Hepatic stellate cell (primary cell): ENCODE measurements around the gene NINL.
"Not testable (repeated sequence)": the region's sequence is repeated elsewhere in the genome, so short reads cannot be mapped to it uniquely, and the experiment has no call there.

Experiments
- DNase-seq: peaks from one replicate; pipeline ENCODE4 v3.0.0; 2011; ENCODE audit warnings: low spot score

NINL gene

DNA sequence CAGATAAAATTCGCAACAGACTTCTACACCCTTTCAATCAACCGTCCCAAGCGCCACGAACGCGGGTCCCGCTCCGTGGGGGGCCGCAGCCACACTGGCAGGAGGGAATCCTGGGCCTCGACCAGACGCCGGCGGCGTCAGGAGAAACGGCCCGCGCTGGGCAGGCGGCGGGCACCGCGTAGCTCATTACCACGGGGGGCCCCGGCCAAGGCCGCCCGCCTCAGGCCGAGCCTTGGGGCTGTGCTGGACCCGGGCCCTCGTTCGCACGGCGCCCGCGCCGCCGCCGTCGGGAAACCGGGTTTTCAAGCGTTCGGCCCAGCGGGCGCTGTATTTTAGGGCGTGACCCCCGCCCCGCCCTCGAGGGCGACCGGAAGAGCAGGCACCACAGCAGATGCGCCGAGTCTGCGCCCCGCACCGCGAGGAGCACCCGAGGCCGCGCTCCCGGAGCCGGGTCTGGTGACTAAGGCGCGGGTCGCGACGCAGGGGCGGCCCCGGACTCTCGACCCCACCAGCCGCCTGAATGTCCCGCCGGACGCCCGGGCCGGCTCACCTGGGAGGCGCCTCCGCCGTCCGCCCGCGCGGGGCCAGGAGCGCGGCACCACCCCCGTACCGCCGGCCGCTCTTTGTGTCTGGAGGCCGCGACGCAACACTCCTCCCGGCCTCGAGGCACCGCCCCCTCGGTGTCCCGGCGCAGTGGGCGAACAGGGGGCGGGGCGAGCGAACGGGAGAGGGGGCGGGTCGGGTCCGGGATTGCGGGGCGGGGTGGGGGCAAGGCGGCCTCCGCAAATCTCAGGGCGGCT, at the start of gene NINL:
Gene NINL (minus strand): TSS at position 627 of the 800 bp plus-strand sequence. CDS start 58,944 bp downstream, outside the sequence.
- DNase-seq = peak; percentile 74

DNA sequence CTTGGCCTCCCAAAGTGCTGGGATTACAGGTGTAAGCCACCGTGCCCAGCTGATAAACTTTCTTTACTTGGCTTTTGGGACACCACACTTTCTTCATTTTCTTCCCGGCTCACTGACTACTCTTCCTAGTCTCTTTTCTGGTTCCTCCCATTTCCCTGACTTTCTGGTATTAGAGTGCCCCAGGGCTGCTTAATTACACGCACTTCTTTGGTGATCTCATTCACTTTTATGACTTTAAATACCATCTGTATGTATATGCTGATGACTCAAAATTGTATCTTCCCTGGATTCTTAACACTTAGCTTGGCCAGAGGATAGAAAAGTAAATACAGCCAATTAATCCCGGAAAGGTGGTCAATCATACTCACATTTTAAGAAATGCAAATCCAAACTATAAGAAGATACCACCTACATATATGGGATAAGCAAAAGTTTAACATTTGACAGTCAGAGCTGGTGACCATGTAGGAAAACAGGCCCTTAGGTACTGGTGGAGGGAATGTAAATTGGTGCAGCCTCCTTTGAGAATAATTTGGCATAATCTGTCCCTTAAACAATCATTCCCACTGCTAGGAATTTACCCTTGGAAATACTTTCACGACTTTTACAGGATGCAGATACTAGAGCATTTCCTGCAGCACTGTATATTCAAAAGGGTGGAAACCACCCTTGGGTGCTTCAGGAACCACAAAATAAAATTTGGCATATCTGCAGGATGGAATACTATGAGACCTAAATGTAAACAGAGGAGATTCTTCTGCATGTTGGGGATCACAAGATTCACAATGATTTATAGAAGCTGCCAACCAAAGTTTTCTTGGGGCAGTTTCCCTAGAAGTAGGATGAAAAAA, 47.8 kb upstream of the NINL start:
- no peak for DNase-seq

DNA sequence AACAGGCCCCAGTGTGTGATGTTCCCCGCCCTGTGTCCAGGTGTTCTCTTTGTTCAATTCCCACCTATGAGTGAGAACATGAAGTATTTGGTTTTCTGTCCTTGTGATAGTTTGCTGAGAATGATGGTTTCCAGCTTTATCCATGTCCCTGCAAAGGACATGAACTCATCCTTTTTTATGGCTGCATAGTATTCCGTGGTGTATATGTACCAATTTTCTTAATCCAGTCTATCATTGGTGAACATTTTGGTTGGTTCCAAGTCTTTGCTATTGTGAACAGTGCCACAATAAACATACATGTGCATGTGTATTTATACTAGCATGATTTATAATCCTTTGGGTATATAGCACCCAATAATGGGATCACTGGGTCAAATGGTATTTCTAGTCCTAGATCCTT, 45.3 kb upstream of the NINL start:
- not testable (repeated sequence) for DNase-seq

DNA sequence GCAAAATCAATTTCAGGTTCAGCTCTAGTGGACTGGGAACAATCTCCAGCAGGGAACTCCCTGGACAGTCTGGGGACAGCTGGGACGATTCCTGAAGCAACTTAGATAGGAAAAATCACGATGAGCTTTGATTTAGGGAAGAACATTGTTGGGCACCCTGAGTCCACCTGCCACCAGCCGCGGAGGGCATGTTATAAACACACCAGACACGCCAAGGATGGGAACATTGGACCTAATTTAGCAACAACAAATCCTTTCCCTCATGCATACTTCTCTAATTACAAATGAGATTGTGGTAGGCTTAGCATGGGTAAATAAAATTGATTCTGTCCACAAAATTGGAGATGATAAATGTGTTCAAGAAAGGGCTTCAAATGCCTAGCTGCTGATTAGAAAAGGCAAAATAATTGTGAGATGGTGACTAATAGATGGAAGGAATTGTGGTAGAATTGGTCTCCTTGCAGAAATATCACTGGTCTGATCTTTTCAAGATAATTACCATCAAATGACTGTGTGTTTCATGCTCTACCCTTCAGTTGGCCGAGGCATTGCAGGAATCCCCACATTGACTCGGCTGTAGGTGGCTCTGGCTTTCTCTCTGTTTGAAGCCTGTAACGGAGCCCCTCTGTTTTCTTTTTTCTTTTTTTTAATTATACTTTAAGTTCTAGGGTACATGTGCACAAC, 44.6 kb upstream of the NINL start:
- no peak for DNase-seq

DNA sequence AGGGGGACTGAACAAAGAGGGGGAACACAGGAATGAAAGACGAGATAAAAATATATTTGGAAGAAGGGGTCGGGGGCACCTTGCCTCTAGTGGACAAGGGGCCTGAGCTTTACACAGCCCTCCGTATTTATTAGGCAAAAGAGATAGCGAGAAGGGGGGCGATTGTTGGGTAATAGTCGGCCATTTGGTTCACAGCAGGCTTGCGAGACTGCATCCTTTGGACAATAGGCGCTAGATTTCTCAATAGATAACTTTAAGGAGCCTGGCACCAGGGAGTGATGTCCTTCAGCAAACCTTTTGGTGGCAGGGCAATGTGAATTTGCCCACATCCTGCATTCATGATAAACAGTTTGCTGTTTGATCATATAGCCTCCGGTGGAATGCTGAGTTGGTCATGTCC, 41.4 kb upstream of the NINL start:
- DNase-seq = no peak

DNA sequence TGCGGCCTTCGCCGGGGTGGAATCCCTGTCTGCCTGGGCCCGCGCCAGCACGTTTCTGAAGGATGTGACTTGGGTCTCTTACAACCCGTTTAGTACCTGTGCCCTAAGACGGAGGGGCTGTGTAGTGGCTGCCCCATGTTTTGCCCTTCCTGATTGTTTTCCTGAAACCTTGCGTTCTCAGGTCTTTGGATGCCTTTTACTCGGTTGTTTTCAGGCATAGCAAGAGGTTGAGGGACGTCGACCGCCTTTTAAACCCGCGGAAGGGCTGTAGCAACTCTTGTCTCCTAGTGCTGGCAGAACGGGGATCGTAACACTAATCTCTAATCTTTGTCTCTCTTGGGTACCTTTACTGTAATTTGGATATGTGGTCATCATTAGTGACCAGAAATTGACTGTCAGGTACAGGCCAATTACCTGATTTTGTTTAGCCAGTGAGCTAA, 39.2 kb upstream of the NINL start:
- DNase-seq = no peak

DNA sequence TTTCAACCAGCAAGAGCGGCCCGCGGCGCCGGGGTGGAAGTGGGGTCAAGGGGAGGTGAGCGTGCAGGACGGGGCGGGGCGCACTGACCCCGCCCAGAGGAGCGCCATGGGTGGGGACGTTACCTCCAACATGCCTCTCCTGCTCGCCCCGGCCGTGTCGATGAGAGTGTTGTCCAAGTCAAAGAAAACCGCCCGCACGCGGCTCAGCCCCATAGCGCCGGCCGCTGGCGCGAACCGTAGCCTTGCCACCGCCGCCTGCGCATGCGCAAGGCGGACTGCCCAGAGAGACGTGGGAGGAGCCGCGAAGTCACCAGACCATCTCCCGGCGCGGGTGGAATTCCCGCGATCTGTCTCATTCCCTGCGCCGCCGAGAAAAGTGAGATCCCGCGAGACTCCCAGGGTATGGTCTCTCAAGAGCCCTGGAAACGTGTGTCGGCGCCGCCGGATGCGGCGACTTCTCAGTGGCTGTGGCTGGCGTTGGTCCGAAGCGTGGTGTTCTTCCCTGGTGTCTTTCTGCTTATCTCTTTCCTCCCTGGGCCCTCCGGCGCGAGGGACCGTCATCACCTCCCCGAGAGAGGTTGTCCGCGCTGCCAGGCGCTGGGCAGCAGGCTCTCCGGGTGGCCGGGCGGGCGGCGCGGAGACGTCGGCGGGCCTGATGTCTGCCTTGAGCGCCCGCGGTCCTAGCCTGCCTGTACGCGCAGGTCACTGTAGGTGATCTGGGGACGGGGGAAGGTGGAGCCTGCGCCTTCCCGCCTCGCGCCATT, 38.6 kb upstream of the NINL start, which contains the start of gene NANP:
Gene NANP (minus strand): TSS at position 279 of the 764 bp plus-strand sequence. CDS start 66 bp downstream, at position 213.
- peak; percentile 98 for DNase-seq

DNA sequence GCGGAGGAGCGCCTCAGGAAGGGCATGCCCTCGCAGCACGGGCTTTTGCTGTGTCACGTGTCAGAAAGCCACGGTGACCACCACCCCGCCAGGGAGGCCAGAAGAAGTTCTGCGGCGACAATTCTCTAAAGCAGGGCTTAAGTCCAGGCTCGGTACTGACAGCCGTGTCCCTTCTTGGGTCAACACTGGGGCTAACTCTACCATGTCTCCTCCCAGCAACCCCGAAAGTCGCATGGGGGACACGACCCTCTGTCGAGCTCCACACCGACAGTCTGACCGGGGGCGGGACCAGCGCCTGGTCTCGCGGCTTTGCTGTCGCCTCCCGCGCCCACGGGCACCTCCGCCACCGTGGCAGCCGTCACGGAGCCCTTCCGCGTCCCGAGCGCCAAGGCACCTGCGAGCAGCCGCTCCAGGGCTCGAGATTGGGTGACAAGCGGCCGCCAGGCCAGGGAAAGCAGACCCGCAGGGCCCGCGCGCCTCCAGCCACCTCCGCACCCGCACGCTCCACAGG, 37.9 kb upstream of the NINL start:
- peak; percentile 42 for DNase-seq

DNA sequence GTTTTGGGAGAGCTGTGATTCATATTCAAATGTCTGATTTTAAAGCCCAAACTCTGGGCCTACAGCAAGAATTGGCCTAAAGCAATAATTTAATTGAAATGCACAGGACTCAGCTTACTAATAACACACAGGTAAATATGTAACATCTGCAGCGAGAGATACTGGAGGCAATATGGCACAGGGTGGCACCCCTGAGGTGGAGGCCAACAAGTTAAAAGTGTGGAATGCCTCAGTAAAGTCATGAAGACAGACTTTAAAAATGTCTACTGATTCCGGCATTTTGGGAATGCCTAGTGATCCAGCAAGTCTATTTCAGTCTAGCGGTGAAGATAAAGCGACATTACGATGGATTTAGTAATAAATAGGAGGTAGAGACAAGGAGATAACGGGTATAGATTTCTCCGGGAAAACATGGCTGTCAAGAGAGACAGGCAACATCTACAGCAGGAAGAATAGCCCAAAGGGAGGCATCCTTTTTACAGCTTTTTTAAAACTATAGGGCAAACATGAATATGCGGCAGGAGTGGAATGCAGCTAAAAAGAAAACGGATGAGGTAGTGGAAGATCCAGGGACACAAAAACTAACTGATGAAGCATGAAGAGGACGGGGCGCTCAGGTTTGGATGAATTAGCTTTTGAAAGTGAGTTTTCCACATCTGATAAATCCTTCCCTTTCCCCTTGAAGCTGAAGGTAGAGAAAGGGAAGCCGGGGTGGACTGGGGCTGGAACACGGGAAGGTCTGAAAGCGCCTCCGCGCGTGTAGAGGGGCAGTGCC, 37.3 kb upstream of the NINL start:
- peak; percentile 8 for DNase-seq

DNA sequence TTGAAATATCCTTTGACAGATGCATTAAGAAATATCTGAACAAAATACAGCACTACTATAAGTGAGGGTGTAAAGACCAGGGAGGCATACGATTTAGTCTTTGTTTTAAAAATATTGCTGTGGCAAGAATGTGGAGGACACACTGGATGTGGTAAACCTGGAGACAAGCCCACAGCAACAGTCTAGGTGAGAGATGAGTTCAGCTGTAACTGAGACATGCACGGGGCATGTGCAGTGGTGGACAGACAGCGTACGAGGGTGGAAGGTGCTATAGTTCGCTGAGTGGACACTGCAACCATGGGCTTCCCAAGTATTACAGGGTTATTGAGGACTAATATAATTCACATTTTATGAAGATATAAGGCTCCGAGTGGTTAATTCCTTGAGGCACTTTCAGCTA, 36.7 kb upstream of the NINL start:
- DNase-seq = no peak

DNA sequence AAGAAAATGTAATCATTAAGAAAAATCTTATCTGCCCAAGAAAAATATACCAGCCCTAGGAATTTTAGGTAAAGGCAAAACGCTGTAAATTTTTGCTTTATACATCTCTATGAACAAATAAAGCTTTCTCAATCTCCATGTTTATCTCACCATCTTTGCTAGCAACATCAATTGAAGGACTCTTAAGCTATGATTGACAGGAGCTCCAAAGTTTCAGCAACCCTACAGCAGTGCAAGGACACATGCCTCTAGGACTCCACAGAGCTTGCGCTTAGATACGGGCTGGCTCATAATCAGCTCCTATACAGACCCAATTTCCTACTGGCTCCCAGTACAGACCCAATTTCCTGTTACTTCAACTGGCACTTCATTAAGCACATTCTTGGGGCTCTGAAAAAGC, 34.2 kb upstream of the NINL start:
- no peak for DNase-seq

DNA sequence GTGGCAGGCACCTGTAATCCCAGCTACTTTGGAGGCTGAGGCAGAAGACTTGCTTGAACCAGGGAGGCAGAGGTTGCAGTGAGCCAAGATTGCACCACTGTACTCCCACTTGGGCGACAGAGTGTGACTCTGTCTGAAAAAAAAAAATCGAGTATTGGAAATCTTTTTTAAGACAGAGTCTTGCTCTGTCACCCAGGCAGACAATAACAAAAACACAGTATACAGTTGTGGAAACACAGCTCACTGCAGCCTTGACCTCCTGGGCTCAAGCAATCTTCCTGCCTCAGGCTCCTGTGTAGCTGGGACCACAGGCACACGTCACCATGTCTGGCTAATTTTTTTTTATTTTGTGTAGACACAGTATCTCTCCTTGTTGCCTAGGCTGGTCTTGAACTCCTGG, 23.4 kb upstream of the NINL start:
- DNase-seq = no peak

DNA sequence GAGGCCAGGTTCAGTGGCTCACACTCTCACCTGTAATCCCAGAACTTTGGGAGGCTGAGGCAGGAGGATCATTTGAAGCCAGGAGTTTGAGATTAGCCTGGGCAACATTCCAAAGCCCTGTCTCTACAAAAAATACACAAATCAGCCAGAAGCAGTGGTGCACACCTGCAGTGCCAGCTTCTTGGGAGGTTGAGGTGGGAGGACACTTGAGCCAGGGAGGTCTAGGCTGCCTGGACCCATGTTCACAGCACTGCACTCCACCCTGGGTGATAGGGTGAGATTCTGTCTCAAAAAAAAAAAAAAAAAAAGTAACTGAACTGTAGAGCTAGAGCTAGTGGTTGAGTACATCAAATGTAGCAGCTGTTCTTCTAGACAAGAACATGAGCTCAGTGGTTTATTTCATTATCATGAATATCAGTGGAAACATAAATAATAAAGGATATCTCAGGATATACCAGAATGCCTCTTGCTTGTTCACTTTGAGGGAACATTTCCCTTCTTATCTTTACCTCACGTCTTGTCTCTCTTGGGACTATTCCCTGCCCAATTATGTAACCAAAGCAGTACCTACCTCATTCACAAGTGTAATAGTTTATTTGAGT, 20.9 kb upstream of the NINL start:
- no peak for DNase-seq

DNA sequence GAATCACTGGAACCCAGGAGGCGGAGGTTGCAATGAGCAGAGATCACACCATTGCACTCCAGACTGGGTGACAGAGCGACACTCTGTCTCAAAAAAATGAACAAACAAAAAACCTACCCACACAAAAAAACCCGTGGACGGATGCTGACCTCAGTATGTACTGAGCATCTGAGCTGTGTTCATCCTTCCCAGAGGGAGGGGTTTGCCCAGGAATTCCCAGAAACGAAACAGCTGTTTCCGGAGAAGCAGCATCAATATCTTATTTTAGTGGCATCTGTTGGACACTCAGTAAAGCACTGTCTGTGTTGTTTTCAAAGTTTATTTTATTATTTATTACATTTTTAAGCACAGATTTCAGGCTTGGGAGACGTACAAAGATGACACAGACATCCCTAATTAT, 19.8 kb upstream of the NINL start:
- DNase-seq = no peak

DNA sequence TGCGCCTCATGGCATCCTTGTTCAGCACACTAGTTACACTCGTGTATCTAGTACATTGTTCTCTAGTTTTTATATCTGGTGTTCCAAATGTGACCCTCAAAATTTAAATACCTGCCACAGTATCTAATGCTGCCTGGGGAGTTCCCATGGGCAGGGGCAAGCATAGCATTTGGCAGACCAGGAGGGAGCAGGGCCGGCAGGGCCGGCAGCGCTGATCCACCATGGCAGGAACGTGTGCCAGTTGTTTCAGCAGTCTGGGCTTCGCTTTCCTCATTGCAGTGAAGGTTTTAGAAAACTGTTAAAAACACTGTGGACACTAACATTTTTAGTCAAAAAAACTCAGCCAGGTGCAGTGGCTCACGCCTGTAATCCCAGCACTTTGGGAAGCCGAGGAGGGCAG, 19.3 kb upstream of the NINL start:
- DNase-seq = no peak

DNA sequence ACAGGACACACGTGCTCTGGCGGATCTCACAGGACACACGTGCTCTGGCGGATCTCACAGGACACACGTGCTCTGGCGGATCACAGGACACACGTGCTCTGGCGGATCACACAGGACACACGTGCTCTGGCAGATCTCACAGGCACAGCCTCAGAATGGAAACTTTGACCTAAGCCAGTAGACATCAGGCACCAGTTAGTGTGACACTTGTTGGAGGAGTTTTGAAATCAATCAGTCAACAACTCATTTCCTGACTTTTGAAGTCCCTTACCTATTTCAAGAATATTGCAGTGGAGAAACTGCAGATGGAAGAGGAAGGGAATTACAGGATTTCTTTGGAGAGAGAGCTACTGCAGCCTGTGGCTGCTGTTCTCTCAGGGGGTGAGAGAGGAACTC, 17.6 kb upstream of the NINL start:
- DNase-seq = not testable (repeated sequence)

DNA sequence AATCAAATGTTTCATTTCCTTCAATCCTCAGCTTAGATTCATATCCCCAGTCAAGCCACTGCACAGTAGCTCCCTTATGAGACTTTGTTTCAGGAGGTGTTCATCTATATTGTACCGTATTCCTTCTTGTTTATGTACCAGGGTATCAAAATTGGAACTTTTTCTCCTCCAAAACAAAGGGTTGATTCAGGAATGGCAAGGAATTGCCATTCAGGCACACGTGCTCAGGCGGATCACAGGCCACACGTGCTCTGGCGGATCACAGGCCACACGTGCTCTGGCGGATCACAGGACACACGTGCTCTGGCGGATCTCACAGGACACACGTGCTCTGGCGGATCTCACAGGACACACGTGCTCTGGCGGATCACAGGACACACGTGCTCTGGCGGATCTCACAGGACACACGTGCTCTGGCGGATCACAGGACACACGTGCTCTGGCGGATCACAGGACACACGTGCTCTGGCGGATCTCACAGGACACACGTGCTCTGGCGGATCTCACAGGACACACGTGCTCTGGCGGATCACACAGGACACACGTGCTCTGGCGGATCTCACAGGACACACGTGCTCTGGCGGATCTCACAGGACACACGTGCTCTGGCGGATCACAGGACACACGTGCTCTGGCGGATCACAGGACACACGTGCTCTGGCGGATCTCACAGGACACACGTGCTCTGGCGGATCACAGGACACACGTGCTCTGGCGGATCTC, 17.0 kb upstream of the NINL start:
- DNase-seq = not testable (repeated sequence)

DNA sequence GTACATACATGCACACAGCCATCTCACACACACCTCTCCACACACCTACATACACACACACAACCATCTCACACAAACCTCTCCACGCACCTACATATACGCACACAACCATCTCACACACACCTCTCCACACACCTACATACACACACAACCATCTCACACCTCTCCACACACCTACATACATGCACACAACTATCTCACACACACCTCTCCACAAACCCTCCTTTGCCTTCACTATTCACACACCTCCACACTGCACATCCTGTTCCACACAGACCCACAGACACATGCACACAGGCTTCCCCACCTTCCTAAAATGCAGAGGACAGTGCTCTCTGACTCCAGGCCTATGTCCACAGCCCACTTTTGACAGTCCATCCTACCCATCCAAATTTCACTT, 16.3 kb upstream of the NINL start:
- no peak for DNase-seq

DNA sequence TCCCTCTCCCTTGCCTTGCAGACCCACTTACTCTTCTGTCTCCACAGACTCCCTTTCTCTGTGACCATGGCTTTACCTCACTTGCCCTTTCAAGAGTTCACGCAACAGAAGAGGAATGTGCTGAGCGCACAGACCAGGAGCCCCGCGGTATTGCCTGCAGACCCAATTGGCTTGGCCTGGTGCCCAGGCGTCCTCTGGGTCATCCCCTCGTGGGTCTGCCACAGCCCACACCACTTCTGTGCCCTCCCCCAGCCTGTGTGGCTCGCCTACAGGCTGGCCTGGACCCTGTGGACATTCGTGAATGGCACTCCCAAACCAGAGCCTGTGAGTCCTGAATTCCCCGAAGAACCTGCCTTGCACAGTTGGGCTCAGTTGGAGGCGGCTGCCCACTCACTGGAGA, 15.3 kb upstream of the NINL start:
- DNase-seq = no peak
